Measurements from ENCODE around the gene PIK3IP1.
"Not testable (repeated sequence)": the region's sequence is repeated elsewhere in the genome, so short reads cannot be mapped to it uniquely, and the experiment has no call there.

Gene PIK3IP1

DNA sequence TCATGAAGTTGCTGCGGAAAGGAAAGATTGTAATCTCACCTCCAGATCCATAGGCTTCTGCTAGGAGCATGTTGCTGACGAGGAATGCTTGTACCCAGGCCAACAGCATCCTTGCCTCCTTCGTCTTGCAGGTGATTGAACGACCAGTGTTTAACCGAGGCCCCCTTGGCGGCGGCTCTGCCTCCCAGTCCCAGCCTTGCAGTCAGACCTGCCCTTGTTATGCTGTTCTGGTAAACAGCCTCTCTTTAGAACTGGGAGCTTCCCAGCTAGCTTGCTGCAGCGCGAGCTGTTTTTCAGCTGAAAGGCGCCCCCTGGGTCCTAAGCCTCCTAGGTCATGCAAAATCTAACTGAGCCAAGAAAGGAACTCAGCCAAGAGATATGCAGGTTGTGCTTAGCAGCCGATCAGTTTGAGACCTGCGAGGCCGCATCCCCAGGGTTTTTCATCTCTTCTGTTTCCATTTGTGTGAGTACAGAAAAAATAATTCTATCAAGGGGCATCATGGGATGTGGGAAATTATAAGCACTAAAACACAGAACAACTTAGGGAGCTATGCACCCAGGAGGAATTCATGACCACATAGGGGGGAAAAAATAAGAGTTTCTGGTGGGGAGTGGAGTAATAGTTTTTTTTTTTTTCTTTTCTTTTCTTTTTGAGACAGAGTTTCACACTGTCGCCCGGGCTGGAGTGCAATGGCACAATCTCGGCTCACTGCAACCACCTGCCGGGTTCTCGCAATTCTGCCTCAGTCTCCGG, at the start of gene PIK3IP1:
Gene PIK3IP1, minus strand, starts transcription at position 253 of the 754 bp plus-strand sequence. Its CDS starts 144 bp downstream, at position 109.
- DNase-seq = peak; percentile 79

DNA sequence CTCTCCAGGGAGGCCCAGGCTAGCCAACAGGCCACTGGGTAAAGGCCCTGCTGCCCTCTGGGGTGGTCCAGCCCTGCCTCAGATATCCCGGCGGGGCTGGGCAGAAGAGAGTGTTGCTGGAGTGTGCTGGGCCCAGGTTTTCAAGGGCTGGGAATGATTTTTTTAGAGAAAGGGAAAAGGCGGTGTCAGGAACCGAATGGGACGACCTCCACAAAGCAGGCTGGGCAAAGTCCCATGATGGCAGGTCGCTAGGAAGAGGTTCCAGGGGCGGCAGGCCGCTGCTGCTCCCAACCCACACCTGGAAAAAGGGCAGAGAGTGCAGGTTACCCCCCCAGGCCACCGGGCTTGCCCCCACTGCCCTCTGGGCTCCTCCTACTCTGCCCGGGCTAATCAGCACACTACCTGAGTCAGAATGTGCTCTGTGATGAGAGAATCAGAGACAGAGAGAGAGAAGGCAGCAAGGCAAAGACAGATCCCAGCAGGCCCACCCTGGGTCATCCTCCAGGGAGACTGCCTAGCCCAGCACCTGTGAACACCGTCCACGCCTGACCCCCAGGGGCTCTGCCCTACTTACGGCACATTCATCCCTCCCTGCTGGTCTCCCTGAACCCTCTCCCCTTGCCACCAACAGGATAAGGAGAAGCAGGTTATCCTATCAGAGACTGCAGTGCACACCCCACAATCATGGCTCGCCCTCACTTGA, 49.2 kb upstream of the PIK3IP1 start:
- DNase-seq = no peak

DNA sequence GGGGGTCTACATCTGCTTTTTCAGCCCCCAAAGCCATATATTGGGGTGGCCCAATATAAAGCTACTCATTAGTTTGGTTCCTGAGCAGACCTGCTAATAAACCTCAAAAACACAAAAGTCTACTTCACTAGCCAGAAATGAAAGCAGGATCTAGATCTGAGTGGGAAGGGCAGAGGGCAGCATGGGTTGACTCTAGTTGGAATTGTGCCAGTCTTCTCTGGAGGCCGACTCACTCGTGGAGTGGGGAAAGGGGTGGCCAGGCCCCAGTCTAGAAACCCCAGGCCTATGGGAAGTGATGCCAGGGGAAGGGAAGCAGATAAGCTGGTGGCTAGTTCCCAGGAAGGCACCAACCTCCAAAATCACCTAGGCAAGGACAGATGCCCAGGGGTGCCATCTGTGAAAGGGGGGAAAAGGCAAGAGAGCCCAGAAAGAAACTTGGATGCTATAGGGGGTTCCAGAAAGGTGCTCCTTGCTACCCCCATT, 48.5 kb upstream of the PIK3IP1 start:
- no peak for DNase-seq

DNA sequence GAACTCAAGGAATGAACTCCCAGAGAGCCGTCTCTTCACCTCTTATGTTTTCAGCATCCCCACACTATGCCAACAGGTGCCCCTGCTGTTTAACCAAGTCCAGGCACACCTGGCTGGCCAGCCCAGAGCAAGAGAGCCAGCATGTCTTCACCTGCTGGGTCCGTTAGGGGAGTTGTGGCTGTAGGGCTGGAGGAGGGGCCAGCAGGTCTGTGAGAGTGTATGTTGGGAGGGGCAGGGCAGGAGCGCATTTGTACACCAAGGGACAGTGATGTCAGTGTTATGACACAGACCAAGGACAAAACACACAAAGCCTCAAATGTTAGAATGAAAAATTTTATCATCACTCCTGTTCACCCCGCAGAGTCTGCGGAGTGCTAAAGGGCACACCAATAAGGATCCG, 48.1 kb upstream of the PIK3IP1 start:
- no peak for DNase-seq

GRCh38 chr22:31339148-31339832, 47.0 kb upstream of the PIK3IP1 start:
- DNase-seq = no peak

DNA sequence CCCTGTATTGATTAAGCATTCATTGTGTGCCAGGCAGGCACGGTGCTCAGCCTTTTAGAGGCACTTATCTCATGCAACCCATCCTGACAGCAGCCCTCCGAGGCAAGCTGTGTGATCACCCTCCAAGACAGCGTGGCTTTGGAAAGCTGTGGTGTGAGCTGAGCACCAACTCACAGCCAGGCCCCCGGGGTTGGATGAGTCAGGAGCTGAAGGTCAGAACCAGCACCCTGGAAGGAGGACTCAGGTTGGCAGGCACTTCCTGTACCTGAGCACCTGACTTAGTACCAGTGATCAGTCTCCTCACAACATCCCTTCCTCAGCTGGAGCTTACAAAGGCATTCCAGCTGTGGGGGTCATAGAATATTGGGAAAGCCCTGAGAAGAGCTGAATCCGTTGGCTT, 44.9 kb upstream of the PIK3IP1 start:
- no peak for DNase-seq

DNA sequence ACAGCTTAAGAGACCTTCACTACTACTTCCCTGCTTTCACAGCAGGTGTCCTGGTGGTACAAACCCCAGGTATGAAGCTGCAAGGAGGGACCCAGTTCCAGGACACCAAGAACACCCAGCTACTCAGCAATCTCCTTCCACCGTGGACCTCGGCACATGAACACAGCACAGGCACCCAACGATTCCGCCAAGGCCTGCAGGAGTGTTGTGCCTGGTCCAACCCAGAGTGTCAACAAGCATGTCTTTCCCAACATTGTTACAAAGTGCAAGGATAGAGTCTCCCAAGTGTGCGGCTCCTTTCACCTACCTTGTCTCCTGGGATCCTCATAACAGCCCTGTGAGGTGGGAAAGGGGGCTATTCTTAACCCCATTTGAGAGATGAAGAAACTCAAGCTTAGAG, 42.0 kb upstream of the PIK3IP1 start:
- DNase-seq = no peak

- no peak for DNase-seq
Measured at GRCh38 chr22:31333641-31334040, 41.4 kb upstream of the PIK3IP1 start.

DNA sequence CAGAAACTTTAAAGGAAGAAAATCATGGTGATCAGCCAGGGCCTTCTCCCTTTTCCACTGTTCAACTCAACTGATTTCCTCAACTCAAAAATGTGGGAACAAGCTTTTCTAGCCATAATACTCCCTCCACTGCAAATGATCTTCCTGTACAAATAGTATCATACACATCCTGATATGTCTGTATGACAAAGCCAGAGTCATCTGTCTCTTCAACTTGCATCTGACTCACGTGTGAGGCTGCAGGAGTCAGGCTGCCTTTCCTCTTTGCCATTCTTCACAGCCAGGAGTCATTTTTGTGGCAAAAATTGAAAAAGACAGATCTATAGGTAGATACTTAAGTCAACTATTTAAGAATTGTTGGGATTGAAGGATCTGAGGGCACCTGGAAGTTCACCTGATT, 40.6 kb upstream of the PIK3IP1 start:
- DNase-seq = peak; percentile 29

- no peak for DNase-seq
Measured at GRCh38 chr22:31332010-31332409, 39.7 kb upstream of the PIK3IP1 start.

DNA sequence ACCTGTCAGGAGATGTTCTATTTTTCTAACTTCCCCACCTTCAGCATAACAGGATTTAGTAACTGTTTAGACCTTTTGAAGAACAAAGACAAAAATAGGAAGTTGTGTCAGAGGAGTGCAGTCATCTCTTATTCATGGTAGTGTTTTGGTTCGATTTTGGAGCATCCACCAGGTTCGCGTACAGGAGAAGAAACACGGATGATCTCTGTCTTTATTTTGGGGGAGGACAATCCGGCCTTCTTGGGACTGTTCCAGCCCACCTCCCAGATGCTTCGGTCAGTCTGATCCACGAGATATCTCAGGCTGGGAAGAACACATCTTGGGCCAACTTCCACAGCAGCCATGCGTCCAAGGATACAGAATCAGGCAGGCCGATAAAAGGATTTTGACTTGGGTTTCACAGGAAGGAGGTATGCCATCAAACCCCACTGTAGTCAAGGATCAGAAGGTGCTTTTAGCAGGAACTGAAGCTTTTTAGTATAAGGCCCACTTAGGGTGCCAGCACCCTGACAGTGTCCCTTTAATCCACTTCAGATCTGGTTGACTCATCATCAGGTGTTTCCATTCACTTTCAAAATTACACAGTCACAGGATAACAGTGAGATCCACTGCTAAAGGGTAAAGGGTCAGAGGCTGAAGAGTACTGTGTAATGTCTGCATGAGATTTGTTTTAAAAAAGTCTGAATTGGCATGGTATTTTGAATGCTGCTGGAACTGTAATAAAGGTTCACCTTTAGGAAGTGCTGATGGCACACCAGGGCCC, 37.3 kb upstream of the PIK3IP1 start:
- DNase-seq = no peak

DNA sequence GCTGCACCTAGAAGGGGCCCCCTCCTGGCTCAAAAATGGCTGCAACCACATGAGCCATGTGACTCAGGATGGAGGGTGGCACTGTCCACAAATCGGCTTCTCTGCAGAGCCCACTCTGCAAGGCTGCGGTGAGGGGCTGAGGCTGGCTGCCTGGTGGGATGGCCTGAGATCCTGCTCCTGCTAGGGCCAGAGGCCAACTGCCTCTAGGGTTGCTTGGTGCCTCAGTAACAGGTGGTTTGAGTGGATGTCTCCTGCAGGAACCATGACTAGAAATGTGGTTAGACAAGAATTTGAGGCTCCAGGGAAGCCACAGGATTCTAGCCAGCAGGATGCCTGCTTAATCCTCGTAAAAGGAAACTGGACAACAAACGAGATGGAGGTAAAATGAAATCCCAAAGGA, 36.7 kb upstream of the PIK3IP1 start:
- DNase-seq = no peak

DNA sequence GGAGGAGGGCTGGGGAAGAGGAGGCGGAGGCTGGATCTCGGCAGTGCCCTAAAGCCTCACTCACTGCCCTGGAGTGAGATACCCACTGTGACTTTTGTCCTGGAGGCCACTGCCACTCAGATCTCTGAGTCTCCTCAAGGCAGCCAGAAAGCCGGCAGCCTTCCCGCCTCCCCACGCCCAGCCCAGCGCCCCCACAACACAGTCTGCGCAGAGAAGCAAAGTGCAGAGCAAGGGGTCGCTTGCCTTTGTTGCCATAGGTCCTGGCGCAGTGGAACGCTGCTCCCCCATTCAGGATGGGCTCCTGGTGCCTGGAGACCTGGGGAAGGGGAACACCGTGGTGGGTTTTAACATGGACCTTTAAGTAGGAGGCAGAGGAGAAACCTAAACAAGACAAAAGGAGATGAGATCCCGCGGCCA, 36.3 kb upstream of the PIK3IP1 start:
- no peak for DNase-seq

DNA sequence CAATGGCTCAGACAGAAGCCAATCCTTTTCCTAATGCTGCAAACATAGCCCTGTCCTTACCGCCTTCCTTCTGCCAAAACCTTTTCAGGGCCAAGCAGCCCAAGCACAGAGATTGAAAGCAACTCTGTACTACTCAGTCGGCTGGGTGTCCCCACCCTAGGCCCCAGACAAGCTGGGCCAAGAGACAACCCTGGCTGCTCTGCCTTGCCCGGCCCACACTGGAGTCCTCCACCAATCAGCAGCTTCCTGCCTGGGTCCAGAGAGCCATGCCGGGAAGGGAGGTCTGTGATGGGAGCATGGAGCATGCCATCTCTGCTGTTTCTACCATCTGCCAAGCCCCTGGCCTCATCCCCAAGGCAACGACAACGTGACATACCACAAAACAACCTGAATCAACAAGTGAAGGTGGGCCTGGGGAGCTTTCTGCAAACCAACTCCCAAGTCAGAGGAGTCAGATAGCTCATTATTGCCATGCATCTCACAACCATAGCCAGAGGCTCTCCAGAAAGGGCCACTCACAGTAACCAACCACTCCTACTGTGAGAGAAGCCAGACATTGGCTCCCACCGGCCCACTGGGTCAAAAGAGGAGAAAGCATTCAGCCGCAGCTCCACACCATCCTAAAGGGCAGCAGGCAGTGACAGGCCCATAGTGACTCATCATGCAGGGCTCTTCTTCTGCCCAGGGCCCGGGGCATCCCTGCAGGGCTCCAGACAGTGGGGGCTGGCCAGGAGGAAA, 35.7 kb upstream of the PIK3IP1 start:
- no peak for DNase-seq

GRCh38 chr22:31326877-31327276, 34.6 kb upstream of the PIK3IP1 start:
- no peak for DNase-seq

GRCh38 chr22:31323578-31324550, 31.6 kb upstream of the PIK3IP1 start:
- DNase-seq = no peak

DNA sequence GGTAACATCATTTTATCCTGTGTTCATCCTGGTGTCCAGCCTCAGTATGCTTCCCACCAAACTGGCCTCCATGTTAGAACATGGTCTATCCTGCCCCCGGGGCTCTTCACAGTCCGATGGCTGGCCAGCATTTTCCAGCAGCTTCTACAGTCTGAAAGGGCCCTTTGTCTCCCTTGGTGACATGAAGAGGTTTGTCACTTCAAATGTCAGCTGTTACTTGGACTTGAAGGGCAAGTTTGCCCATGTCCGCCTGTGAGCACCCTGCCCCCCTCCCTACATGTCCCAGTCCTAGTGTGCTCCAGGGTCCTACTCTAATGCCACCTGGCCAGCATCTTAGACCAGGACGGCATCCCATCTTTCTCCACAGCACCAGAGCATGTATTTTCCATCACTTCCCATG, 29.1 kb upstream of the PIK3IP1 start:
- no peak for DNase-seq

DNA sequence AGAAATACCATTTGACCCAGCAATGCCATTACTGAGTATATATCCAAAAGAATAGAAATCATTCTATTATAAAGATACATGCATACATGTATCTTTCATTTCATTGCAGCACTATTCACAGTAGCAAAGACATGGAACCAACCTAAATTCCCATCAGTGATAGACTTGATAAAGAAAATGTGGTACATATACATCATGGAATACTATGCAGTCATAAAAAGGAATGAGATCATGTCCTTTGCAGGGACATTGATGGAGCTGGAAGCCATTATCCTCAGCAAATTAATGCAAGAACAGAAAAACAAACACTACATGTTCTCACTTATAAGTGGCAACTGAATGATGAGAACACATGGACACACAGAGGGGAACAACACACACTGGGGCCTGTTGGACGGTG, 21.9 kb upstream of the PIK3IP1 start:
- DNase-seq = not testable (repeated sequence)

GRCh38 chr22:31313366-31314147, 21.3 kb upstream of the PIK3IP1 start:
- peak; percentile 55 for DNase-seq

DNA sequence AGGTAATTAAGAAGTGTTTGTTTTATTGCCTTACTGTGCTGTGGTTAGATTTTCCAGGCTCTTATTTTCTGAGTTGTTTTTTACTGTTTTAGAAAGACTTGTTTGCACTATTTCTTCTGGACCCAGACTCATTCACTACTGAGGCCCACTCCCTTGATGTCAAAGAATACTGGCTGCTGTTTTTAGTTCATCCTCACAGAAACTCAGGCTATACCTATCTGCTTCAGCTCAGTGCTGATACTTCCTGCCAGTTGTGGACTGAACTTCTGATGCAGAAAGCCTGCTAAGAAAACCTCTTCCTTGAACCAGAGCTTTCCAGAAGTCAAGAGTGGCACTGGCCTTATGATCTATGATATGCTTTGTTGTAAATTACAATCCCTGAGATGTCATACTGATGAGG, 15.9 kb upstream of the PIK3IP1 start:
- no peak for DNase-seq
